SW 1271 (cell line): ENCODE results near the gene RESP18.
"Not testable (repeated sequence)": the region's sequence is repeated elsewhere in the genome, so short reads cannot be mapped to it uniquely, and the experiment has no call there.

Experiments used
- DNase-seq, 2 experiments: peaks; one replicate each; lab custom pipeline; 2025; lab: John Stamatoyannopoulos, UW

The RESP18 gene

GRCh38 chr2:219291910-219292490, 40.5 kb downstream of the RESP18 start:
- no peak for DNase-seq

GRCh38 chr2:219291394-219291793, 41.1 kb downstream of the RESP18 start:
- DNase-seq: no peak

- DNase-seq: no peak
Observed at GRCh38 chr2:219290381-219291171, 42.0 kb downstream of the RESP18 start.

- no peak for DNase-seq
Observed at GRCh38 chr2:219289537-219290361, 42.8 kb downstream of the RESP18 start.

- DNase-seq: no peak
Observed at GRCh38 chr2:219289195-219289536, 43.4 kb downstream of the RESP18 start.

- DNase-seq: no peak
Observed at GRCh38 chr2:219287580-219288265, 44.8 kb downstream of the RESP18 start.

GRCh38 chr2:219287116-219287440, 45.5 kb downstream of the RESP18 start:
- not testable (repeated sequence) for DNase-seq

- no peak for DNase-seq
Observed at GRCh38 chr2:219286436-219287115, 46.0 kb downstream of the RESP18 start.

GRCh38 chr2:219285894-219286425, 46.6 kb downstream of the RESP18 start:
- no peak for DNase-seq

GRCh38 chr2:219285373-219285735, 47.2 kb downstream of the RESP18 start:
- no peak for DNase-seq

GRCh38 chr2:219284501-219285372, 47.8 kb downstream of the RESP18 start:
- no peak for DNase-seq

- DNase-seq: no peak
Observed at GRCh38 chr2:219282943-219283581, 49.5 kb downstream of the RESP18 start.

- DNase-seq: no peak
Observed at GRCh38 chr2:219282375-219282774, 50.2 kb downstream of the RESP18 start.

- no peak for DNase-seq
Observed at GRCh38 chr2:219281588-219281987, 51.0 kb downstream of the RESP18 start.

- no peak for DNase-seq
Observed at GRCh38 chr2:219280651-219281050, 51.9 kb downstream of the RESP18 start.

GRCh38 chr2:219279916-219280516, 52.5 kb downstream of the RESP18 start:
- DNase-seq: no peak

GRCh38 chr2:219279151-219279915, 53.2 kb downstream of the RESP18 start, which contains the start of gene DNAJB2:
Gene DNAJB2 (plus strand): TSS chr2:219279366. CDS start chr2:219279834, 468 bp downstream.
- DNase-seq: peak; percentile 86 to 94

GRCh38 chr2:219278655-219279150, 53.8 kb downstream of the RESP18 start:
- DNase-seq: no peak
